Islet precursor cell (in vitro differentiated cells): ENCODE measurements around the gene TTLL7.

Source experiments
- DNase-seq: peaks from one replicate; pipeline ENCODE4 v3.0.0-alpha.2; 2018

The TTLL7 gene

DNA sequence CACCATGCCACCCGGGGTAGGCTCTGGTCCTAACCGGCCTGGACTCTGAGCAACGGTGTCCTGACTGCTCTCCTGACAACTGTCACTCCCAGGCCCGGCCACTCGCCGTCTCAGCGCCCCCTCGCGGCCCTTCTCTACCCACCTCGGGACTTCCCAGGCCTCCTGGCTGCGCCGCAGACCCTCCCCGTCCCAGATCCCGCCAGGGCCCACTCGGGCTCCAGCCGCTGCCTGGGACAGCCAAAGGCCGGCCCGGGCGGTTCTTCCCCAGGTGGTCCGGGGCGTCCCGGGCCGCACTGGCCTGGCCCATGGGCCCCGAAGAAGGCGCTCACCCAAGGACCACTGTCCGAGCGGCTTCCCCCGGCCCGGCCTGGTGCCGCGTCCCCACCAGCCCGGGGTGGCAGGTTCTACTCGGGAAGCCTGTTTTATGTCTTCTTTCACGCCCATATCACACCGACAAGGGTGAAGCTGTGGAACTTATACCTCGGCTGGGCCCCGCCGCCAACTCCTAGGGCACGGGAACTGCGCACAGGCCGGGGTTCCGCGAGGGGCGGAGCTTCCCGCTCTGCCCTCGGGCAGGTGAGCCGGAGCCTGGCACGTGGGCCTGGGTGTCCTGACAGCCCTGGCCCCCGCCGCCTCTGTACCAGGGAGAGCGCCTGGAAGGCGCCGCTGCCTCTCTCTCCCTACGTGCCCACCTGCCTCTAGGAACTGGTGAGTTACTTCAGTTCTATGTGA, 138.3 kb downstream of the TTLL7 start:
- peak; percentile 91 for DNase-seq

GRCh38 chr1:83857716-83858115, 141.2 kb downstream of the TTLL7 start:
- no peak for DNase-seq

- DNase-seq = no peak
Observed at GRCh38 chr1:83857103-83857502, 141.8 kb downstream of the TTLL7 start.

DNA sequence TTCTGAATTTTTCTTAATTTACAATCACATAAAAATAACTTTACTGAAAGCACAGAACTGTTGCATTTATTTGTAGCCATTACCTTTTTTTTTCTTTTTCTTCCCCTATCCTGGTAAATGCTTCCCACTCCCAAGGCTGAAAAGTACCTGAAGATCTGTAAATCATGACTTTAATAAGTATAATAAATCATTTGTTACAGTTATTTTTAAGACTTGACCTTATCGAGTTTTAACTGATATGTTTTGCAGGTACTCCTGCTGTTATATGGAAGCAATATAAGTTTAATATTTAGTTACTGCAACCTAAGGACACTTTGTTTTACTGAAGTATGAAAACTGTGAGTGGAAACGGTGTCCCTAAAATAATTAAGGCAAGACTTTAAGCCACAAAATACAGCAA, 142.6 kb downstream of the TTLL7 start:
- no peak for DNase-seq

DNA sequence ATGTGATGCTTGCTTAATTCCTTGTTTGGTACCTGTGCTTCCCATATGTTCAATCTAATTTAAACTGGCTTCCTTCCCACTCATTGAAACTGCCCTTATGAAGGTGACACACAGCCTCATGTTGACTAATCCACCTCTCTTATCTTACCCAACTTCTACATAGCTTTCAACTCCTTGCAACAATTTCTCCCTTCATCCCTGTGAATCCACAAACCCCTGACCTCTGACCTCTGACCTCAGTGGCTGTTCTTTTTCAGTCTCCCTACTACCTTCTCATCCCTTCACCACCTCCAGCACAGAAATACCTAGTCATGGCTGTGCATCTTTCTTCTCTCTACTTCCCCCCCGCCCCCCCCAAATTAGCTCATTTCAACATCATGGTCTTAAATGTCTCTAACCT, 144.5 kb downstream of the TTLL7 start:
- no peak for DNase-seq

DNA sequence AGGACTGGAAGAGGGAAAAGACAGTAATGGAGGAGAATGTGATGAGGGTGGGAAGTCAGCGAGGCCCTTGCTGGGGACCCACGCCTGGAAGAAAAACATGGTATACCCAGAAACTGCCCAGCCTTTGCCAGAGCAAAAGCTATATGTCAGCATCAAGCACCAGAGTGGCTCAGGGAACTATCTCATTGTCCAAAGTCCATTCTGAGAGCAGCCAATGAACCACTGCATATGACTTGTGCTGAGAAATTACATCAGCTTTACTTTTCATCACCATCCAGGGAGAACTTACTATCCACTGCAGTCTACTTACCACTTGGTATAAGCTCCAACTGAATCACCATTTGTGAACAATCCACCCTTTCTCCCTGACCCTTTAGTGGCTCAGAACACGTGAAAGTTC, 148.1 kb downstream of the TTLL7 start:
- no peak for DNase-seq

DNA sequence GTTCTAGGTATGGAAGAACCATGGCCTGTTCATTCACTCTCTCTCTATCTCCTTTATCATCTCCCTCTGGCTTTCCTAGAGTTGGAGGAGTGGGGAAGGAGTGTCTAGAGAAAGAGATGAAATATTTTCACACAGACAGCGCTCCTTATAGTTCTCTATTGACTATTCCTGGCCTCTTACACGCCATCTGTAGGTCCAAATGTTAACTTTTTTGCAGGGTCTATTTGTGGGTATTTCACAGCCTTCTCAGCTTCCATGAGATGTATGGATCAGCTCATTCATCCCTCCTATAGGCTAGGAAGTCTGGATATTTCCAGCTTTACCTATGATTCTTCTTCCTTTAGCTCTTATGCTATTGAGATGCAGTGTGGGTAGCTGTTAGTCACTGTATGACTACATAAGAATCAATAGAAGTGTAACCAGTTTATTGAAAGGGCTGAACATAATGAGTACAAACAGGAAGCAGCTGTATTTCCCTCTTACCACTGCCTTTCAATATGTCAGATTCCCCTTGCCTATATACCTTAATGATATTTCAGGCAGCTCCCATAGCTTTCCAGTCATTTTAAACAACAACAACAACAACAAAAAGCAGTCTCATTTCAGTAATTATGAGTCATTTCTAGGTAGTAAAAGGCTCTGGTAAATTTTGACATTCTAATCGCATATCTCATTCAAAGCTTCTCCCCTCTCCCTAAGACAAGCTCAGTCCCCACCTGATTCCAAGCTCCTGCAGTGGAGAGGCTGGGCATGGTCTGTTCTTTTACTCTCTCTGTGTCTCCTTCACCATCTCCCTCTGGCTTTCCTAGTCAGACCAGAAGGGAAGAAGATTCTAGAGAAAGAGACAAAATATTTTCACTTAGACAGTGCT, 149.5 kb downstream of the TTLL7 start:
- no peak for DNase-seq

DNA sequence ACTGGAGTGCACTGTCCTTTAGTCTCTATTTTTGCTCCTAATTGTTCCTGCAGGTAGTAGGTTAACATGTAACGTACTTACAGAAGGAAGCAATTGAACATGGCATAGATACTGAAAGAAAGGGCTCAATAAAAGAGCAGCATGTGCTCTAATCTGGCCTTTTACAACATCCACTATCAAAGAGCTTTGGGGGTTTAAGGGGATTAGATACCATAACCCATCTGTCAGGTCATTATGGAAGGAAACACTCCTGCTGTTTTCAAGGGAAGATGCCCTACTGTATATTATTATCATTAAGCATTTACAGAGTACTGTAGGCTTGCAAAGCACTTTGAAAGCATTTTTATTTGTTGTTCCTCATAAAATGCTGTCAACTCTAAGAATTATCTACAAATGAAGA, 152.8 kb downstream of the TTLL7 start:
- no peak for DNase-seq

- no peak for DNase-seq
Observed at GRCh38 chr1:83845437-83846071, 153.4 kb downstream of the TTLL7 start.

- DNase-seq = no peak
Observed at GRCh38 chr1:83844546-83844945, 154.4 kb downstream of the TTLL7 start.

DNA sequence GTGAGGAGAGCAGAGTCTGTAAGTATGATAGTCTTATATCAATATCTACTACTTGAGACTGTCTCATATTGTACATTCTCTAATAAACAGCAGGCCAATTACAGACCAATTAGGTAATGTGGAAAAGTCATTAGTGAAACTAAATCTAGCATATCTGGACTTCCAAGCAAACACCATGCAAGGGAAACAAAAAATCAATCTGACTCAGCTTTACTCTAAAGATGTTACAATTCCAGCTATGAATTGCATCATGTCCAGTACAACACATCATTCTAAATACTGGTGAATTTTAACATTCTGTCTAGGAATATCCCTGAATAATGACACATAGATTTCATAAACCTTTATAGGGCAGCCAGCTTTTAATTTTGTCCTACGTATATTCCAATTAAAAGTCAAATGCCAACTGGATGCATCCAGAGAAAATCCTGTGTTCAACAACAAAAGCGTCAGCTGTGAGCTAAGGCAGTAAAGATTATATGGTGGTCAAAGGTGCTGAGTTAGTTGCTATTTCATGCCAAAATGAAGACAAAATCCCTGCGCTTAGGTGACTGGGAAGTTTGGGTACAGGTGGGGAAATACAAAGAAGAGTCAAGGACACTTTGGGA, 159.3 kb downstream of the TTLL7 start:
- no peak for DNase-seq

- DNase-seq = peak; percentile 57
Observed at GRCh38 chr1:83838573-83838972, 160.4 kb downstream of the TTLL7 start.

DNA sequence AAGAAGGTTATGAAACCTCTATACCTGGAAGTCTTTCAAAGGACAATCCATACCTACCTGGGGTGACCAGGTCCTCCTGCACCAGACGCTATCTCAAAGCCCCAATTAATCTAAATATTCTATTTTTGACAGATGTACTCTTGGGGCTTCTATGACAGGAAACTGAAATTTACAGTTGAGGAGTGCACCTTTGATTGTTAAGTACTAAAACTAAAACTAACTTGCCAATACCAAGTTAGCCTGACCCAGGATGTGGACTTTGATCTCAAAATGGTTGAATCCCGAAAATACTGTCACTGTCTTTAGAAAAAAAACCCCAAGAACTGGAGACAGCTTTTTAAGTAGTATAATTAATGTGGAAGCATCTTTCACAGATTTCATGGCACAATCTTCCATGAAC, 162.4 kb downstream of the TTLL7 start:
- no peak for DNase-seq

GRCh38 chr1:83834621-83835264, 164.2 kb downstream of the TTLL7 start:
- no peak for DNase-seq

- no peak for DNase-seq
Observed at GRCh38 chr1:83832194-83832593, 166.7 kb downstream of the TTLL7 start.

DNA sequence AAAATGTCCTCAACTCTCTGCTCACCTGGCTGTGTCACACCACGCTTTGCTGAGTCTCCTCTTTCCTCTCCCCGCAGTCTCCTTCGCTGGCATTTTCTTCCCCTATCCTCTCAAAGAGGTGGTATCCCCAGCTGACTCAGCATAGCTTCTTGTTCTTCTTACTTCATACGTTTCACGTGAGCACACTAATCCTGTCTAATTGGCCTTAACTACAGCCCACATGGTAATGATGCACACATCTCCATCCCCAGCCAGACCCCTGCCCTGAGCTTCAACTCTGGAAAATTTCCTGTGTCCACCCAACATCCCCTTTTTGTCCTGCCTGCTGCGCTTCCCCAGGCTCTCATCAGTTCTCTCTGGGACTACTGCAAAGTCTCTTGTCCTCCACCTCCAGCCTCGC, 169.8 kb downstream of the TTLL7 start:
- DNase-seq = no peak

GRCh38 chr1:83828456-83828855, 170.5 kb downstream of the TTLL7 start:
- DNase-seq = no peak

- DNase-seq = no peak
Observed at GRCh38 chr1:83827741-83828140, 171.2 kb downstream of the TTLL7 start.

GRCh38 chr1:83822208-83822607, 176.7 kb downstream of the TTLL7 start:
- DNase-seq = peak; percentile 81

GRCh38 chr1:83819436-83819835, 179.5 kb downstream of the TTLL7 start:
- DNase-seq = no peak

DNA sequence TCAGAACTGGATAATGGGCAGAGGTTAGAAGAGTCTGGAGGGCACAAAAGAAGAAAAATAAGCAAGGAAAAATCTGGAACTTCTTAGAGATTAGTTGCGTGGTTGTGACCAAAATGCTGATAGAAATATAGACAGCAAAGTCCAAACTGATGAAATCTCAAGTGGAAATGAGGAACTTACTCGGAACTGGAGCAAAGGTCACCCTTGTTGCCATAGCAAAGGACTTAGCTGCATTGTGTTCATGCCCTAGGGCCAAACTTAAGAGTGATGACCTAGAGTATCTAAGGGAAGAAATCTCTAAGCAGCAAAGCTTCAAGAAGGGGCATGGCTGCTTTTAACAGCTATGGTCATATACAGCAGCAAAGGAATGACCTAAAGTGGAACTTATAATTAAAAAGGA, 180.0 kb downstream of the TTLL7 start:
- DNase-seq = no peak

GRCh38 chr1:83816836-83817235, 182.1 kb downstream of the TTLL7 start:
- DNase-seq = no peak

DNA sequence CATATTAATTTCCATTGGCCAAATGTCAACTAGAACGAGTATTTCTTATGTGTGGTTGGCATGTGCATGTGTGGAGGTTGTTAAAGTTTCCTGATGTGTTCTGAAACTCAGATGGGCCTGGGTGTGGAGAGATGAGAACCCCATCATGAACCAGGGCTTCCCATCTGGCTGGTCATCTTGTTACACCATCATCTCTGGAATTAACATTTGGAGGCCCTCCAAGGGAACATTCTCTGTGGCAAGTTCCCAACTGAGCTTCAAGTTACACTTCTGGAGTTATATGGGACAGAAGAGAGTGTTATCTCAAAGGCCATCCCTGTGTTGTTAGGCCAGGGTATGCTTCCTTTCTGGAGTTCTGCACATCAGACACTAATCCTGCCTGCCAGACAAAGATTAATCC, 183.6 kb downstream of the TTLL7 start:
- DNase-seq = no peak
